HepG2 (cell line): ENCODE results near the gene MALT1. TPM values are rescaled to one million over a fixed set of nuclear protein-coding genes. Genes with fewer than 3 reads are reported as not detected.

Experiments used
- ADNP ChIP-seq: sonication (generic); formaldehyde crosslinking; IDR thresholded peaks from 2 replicates; pipeline ENCODE4 v1.4.0; 2020; ENCODE audit warnings: missing genetic modification reagents
- AHR ChIP-seq: IDR thresholded peaks from 2 replicates; pipeline ENCODE4 v1.6.1; 2018; ENCODE audit warnings: missing genetic modification reagents, missing compliant biosample characterization
- ATAD3A ChIP-seq: sonication (generic); formaldehyde crosslinking; IDR thresholded peaks from 2 replicates; pipeline ENCODE4 v1.4.0; 2020; ENCODE audit warnings: missing genetic modification reagents
- ATF7 ChIP-seq, 2 experiments: fragments of 450-650 bp in 1 of 2; sonication (generic) in 1 of 2; formaldehyde crosslinking in 1 of 2; IDR thresholded peaks; 2 replicates each; pipeline versions ENCODE4 v1.4.0 to v1.6.1; 2016 to 2020; ENCODE audit warnings: antibody characterized with exemption in 1 of 2, mild to moderate bottlenecking in 1 of 2, missing genetic modification reagents in 1 of 2
- CREM ChIP-seq, 2 experiments: sonication (generic) in 1 of 2; formaldehyde crosslinking in 1 of 2; IDR thresholded peaks; 2 replicates each; pipeline versions ENCODE4 v1.4.0 to v1.6.1; 2016 to 2020; ENCODE audit warnings: antibody characterized with exemption in 1 of 2, mild to moderate bottlenecking in 1 of 2, missing genetic modification reagents in 1 of 2
- KDM6A ChIP-seq: IDR thresholded peaks from 2 replicates; pipeline ENCODE4 v1.6.1; 2016; ENCODE audit warnings: low read depth
- MXI1 ChIP-seq: IDR thresholded peaks from 3 replicates; pipeline ENCODE4 v1.6.1; 2012; ENCODE audit warnings: low read depth, low read length, inconsistent platforms, borderline replicate concordance
- NFKBIZ ChIP-seq: IDR thresholded peaks from 2 replicates; pipeline ENCODE4 v1.6.1; 2018; ENCODE audit warnings: missing genetic modification reagents, missing compliant biosample characterization
- PTBP1 ChIP-seq: fragments of 200-400 bp; formaldehyde crosslinking; IDR thresholded peaks from 2 replicates; pipeline ENCODE4 v1.6.1; 2018; ENCODE audit warnings: low read length, low read depth; ENCODE audit not compliant: poor library complexity, severe bottlenecking
- ZKSCAN1 ChIP-seq: fragments of 150-350 bp; IDR thresholded peaks from 2 replicates; pipeline ENCODE4 v1.6.1; 2014; ENCODE audit warnings: low read length
- ZNF331 ChIP-seq: sonication (generic); formaldehyde crosslinking; IDR thresholded peaks from 2 replicates; pipeline ENCODE4 v1.4.0; 2020; ENCODE audit warnings: missing genetic modification reagents
- ZNF768 ChIP-seq: sonication (generic); formaldehyde crosslinking; IDR thresholded peaks from 2 replicates; pipeline ENCODE4 v1.4.0; 2020; ENCODE audit warnings: missing genetic modification reagents
- ZNF879 ChIP-seq: sonication (generic); formaldehyde crosslinking; IDR thresholded peaks from 2 replicates; pipeline ENCODE4 v1.8.1; 2023; ENCODE audit warnings: missing genetic modification reagents
- polyA plus RNA-seq, 8 experiments: library from polyadenylated mRNA; depleted of rRNA in 3 of 8; stranded (reverse) in 7 of 8; unstranded in 1 of 8; fragments of >200 nt; fragmentation: Illumina TruSeq in 4 of 8; extraction: Trizol in 4 of 8; gene quantifications; 2 replicates each; pipeline versions ENCODE4 v1.2.1 to v1.2.3, GENCODE V29; 2011 to 2016; ENCODE audit warnings: low read depth in 4 of 8, missing spikeins in 1 of 8, mixed read lengths in 1 of 8; ENCODE audit not compliant: insufficient read depth in 1 of 8
- total RNA-seq, 5 experiments: library from RNA; depleted of rRNA; stranded (reverse); fragments of >200 nt; fragmentation: Illumina TruSeq; extraction: Trizol; gene quantifications; 2 replicates each; pipeline ENCODE4 v1.2.3, GENCODE V29; 2016; ENCODE audit warnings: low read depth in 1 of 5
- TF ChIP-seq, protein P1 (sequence below): sonication (generic); formaldehyde crosslinking; IDR thresholded peaks from 2 replicates; pipeline ENCODE4 v1.5.1; 2020; ENCODE audit warnings: missing genetic modification reagents, mild to moderate bottlenecking, borderline replicate concordance
- TF ChIP-seq, protein P2 (sequence below): sonication (generic); formaldehyde crosslinking; IDR thresholded peaks from 2 replicates; pipeline ENCODE4 v1.4.0; 2020; ENCODE audit warnings: missing genetic modification reagents
- TF ChIP-seq, protein P3 (sequence below): IDR thresholded peaks from 2 replicates; pipeline ENCODE4 v1.6.1; 2016; ENCODE audit warnings: missing biosample characterization, missing genetic modification reagents, low read depth
- TF ChIP-seq, protein P4 (sequence below): sonication (generic); formaldehyde crosslinking; IDR thresholded peaks from 2 replicates; pipeline ENCODE4 v1.8.1; 2023; ENCODE audit warnings: missing genetic modification reagents, inconsistent platforms, borderline replicate concordance
- TF ChIP-seq, protein P5 (sequence below): fragments of 450-650 bp; IDR thresholded peaks from 2 replicates; pipeline ENCODE4 v1.6.1; 2016
- TF ChIP-seq, protein P6 (sequence below): sonication (generic); formaldehyde crosslinking; conservative IDR thresholded peaks from 2 replicates; pipeline ENCODE4 v1.8.0; 2022; ENCODE audit warnings: low read depth, missing genetic modification reagents

MALT1 gene
- total and polyA plus RNA-seq, 2 of the 13 experiments (the other 11 are each of a cell fraction or from before 2014, with no cell fraction given) = 43.9 to 89.0 TPM

DNA sequence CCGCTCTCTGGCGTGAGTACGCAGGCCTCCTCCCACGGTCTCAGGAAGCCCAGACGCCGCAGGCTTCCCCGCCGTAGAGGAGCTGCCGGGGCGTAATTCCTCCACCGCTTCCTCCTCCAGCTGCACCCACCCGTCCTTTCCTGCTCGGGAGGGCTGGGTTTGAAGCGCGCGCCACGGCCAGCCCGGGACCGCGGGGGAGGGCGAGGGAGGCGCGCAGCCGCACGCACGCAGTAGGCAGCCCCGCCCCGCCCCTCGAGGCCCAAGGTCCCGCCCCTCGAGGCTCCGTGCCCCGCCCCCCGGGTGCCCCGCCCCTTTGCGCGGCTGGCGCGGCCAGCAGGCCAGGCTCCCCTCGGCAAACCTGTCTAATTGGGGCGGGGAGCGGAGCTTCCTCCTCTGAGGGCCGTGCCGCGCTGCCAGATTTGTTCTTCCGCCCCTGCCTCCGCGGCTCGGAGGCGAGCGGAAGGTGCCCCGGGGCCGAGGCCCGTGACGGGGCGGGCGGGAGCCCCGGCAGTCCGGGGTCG is at the start of gene MALT1 (continued):
- no peak for TF ChIP-seq ZKSCAN1
- no peak for TF ChIP-seq ZNF879
- TF ChIP-seq, protein P1, sequence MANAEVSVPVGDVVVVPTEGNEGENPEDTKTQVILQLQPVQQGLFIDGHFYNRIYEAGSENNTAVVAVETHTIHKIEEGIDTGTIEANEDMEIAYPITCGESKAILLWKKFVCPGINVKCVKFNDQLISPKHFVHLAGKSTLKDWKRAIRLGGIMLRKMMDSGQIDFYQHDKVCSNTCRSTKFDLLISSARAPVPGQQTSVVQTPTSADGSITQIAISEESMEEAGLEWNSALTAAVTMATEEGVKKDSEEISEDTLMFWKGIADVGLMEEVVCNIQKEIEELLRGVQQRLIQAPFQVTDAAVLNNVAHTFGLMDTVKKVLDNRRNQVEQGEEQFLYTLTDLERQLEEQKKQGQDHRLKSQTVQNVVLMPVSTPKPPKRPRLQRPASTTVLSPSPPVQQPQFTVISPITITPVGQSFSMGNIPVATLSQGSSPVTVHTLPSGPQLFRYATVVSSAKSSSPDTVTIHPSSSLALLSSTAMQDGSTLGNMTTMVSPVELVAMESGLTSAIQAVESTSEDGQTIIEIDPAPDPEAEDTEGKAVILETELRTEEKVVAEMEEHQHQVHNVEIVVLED (CRISPR knock-in tag) = peak; percentile 79
- TF ChIP-seq ATF7 (IDR thresholded peaks at IDR 0.05) = no peak
- TF ChIP-seq ATF7 (CRISPR knock-in tag; IDR thresholded peaks at IDR 0.05) = no peak
- TF ChIP-seq, protein P2, sequence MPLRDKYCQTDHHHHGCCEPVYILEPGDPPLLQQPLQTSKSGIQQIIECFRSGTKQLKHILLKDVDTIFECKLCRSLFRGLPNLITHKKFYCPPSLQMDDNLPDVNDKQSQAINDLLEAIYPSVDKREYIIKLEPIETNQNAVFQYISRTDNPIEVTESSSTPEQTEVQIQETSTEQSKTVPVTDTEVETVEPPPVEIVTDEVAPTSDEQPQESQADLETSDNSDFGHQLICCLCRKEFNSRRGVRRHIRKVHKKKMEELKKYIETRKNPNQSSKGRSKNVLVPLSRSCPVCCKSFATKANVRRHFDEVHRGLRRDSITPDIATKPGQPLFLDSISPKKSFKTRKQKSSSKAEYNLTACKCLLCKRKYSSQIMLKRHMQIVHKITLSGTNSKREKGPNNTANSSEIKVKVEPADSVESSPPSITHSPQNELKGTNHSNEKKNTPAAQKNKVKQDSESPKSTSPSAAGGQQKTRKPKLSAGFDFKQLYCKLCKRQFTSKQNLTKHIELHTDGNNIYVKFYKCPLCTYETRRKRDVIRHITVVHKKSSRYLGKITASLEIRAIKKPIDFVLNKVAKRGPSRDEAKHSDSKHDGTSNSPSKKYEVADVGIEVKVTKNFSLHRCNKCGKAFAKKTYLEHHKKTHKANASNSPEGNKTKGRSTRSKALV (CRISPR knock-in tag) = no peak
- TF ChIP-seq KDM6A (CRISPR knock-in tag) = no peak
- peak; percentile 71; the same call in 1 of the 2 replicates for TF ChIP-seq AHR (CRISPR knock-in tag)
- no peak for TF ChIP-seq ADNP (CRISPR knock-in tag)
- no peak for TF ChIP-seq CREM (IDR thresholded peaks at IDR 0.05)
- no peak for TF ChIP-seq CREM (CRISPR knock-in tag; IDR thresholded peaks at IDR 0.05)
- TF ChIP-seq, protein P3, sequence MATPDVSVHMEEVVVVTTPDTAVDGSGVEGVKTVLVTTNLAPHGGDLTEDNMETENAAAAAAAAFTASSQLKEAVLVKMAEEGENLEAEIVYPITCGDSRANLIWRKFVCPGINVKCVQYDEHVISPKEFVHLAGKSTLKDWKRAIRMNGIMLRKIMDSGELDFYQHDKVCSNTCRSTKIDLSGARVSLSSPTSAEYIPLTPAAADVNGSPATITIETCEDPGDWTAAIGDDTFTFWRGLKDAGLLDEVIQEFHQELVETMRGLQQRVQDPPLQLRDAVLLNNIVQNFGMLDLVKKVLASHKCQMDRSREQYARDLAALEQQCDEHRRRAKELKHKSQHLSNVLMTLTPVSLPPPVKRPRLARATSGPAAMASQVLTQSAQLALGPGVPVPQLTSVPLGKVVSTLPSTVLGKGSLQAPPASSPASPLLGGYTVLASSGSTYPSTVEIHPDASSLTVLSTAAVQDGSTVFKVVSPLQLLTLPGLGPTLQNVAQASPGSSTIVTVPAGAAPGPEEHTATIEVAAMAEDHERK (CRISPR knock-in tag) = no peak
- no peak; the same call in none of the 2 replicates for TF ChIP-seq ZNF768 (CRISPR knock-in tag)
- TF ChIP-seq, protein P4, sequence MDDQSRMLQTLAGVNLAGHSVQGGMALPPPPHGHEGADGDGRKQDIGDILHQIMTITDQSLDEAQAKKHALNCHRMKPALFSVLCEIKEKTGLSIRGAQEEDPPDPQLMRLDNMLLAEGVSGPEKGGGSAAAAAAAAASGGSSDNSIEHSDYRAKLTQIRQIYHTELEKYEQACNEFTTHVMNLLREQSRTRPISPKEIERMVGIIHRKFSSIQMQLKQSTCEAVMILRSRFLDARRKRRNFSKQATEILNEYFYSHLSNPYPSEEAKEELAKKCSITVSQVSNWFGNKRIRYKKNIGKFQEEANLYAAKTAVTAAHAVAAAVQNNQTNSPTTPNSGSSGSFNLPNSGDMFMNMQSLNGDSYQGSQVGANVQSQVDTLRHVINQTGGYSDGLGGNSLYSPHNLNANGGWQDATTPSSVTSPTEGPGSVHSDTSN (CRISPR knock-in tag) = no peak
- peak; percentile 26; the same call in 1 of the 2 replicates for TF ChIP-seq NFKBIZ (CRISPR knock-in tag)
- TF ChIP-seq ATAD3A (CRISPR knock-in tag) = no peak
- TF ChIP-seq MXI1 = peak; percentile 82; the same call in 1 of the 3 replicates
- TF ChIP-seq, protein P5, sequence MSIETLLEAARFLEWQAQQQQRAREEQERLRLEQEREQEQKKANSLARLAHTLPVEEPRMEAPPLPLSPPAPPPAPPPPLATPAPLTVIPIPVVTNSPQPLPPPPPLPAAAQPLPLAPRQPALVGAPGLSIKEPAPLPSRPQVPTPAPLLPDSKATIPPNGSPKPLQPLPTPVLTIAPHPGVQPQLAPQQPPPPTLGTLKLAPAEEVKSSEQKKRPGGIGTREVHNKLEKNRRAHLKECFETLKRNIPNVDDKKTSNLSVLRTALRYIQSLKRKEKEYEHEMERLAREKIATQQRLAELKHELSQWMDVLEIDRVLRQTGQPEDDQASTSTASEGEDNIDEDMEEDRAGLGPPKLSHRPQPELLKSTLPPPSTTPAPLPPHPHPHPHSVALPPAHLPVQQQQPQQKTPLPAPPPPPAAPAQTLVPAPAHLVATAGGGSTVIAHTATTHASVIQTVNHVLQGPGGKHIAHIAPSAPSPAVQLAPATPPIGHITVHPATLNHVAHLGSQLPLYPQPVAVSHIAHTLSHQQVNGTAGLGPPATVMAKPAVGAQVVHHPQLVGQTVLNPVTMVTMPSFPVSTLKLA = no peak
- 0 out of 2 replicates have a peak, but pooled peaks have one; percentile 10 for TF ChIP-seq ZNF331 (CRISPR knock-in tag)
- TF ChIP-seq PTBP1 = no peak
- TF ChIP-seq, protein P6, sequence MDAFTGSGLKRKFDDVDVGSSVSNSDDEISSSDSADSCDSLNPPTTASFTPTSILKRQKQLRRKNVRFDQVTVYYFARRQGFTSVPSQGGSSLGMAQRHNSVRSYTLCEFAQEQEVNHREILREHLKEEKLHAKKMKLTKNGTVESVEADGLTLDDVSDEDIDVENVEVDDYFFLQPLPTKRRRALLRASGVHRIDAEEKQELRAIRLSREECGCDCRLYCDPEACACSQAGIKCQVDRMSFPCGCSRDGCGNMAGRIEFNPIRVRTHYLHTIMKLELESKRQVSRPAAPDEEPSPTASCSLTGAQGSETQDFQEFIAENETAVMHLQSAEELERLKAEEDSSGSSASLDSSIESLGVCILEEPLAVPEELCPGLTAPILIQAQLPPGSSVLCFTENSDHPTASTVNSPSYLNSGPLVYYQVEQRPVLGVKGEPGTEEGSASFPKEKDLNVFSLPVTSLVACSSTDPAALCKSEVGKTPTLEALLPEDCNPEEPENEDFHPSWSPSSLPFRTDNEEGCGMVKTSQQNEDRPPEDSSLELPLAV (CRISPR knock-in tag) = no peak
